AG04450 (cell line): ENCODE data around the gene POU6F2. TPM values are rescaled to one million over a fixed set of nuclear protein-coding genes. Genes with fewer than 3 reads are reported as not detected.

Experiments used
- CTCF ChIA-PET: fragments of 300-600, 350-600 bp; formaldehyde crosslinking; extraction: SDS; loops from one replicate; lab custom pipeline; 2022; ENCODE audit warnings: antibody characterized with exemption, inconsistent platforms; lab: Charles Lee
- POLR2A ChIA-PET: fragments of 350-600 bp; formaldehyde crosslinking; extraction: SDS; loops from one replicate; lab custom pipeline; 2021; ENCODE audit warnings: antibody characterized with exemption, inconsistent platforms; lab: Yijun Ruan, JAX
- DNase-seq: peaks from one replicate; pipeline ENCODE4 v3.0.0-alpha.2; 2011; ENCODE audit warnings: low read depth, low spot score
- H3K27ac ChIP-seq: one replicate; pipeline ENCODE4 v1.5.1; 2012; ENCODE audit warnings: low read depth, low read length, control low read depth
- H3K27me3 ChIP-seq: one replicate; pipeline ENCODE4 v1.6.0; 2012; ENCODE audit warnings: low read length; ENCODE audit not compliant: control insufficient read depth, insufficient read depth
- H3K4me3 ChIP-seq: 2 replicates; pipeline ENCODE4 v1.5.1; 2011; ENCODE audit warnings: mild to moderate bottlenecking, low read depth, low read length, control low read depth
- H3K9me3 ChIP-seq: 2 replicates; pipeline ENCODE4 v1.5.1; 2012; ENCODE audit warnings: low read length; ENCODE audit not compliant: control insufficient read depth, insufficient read depth
- CTCF ChIP-seq: IDR thresholded peaks from 2 replicates; pipeline ENCODE4 v1.5.1; 2011; ENCODE audit warnings: low read depth, low read length, control low read depth, inconsistent platforms
- polyA plus RNA-seq: library from polyadenylated mRNA; depleted of rRNA; stranded (reverse); fragments of >200 nt; gene quantifications from 2 replicates; pipeline ENCODE4 v1.2.3, GENCODE V29; 2011

The POU6F2 gene
- polyA plus RNA-seq, 1 experiment = not detected

DNA sequence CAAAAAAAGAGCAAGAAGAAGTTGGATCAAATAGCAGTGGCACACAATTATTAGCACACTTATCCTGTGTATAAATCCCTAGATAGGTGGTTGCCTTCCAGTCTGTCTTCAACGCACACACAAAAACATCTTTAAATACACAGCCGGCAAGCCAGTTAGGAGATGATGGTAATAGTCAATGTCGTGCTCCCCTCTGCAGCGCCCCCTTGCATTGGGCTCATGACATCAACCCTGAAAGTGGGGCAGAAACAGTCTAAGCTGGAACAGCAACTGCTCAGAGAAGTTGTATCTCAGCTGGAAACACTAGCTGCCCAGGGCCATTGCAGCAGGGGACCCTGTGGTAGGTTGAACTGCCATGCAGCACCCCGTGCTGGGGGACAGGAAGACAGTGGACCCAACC, 409.0 kb downstream of the POU6F2 start:
- Histone ChIP-seq H3K27me3 (no peaks in the 10 kb centered on the region), H3K27ac (no peak overlapping the region), H3K4me3 (no peak overlapping the region), H3K9me3 (no peaks in the 10 kb centered on the region)
- no peak for DNase-seq
- ChIA-PET CTCF (no interaction called here), POLR2A (no interaction called here)
- TF ChIP-seq CTCF = no peak

DNA sequence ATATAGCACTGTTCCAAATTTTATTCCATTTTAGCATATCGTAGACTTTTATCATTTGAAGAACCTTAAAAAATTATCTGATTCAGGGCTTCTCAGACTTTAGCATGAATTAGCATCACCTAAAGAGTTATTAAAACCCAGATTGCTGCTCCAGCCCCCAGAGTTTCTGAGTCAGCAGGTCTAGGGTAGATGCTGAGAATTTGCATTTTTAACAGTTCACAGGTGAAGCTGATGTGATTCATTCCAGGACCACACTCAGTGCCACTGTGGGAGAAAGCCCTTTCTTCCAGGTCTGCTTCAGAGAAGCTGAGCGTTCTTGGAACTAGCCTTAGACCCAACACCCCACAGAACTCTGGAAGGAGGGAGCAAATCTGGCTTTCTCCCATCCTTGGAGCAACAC, 414.4 kb downstream of the POU6F2 start:
- no peaks in the 10 kb centered on the region for H3K9me3 ChIP-seq
- POLR2A ChIA-PET = no interaction called here
- H3K27me3 ChIP-seq = no peaks in the 10 kb centered on the region
- no peak for TF ChIP-seq CTCF
- no peak overlapping the region for H3K27ac ChIP-seq
- H3K4me3 ChIP-seq = no peak overlapping the region
- DNase-seq = no peak
- CTCF ChIA-PET = no interaction called here

DNA sequence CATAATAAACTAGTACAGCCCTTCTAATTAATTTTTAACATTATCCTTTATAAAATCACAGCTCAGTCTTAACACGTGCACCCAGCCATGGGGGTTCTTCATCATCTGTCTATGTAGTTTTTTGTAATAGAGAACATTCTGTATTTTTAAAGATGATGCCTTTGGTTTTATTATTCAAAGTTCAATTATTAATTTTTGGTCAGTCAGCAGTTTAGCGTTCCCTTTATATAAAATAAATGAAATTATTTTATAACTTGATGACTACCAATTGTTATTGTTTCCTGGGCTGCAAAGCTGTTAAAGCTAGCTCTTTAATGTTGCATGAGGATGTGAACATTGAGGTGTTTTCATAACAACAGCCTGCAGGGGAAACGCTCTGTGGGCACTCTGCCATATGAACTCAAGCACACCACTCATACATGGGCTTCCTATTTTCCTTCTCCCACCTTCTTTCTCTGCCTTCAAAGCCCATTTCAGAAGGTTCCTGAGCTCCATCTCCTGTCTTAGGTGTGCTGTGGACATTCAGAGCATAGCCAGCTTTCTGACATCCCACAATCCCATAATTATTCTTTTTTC, 416.5 kb downstream of the POU6F2 start:
- CTCF ChIA-PET = no interaction called here
- Histone ChIP-seq H3K27me3 (no peaks in the 10 kb centered on the region), H3K9me3 (no peaks in the 10 kb centered on the region), H3K4me3 (no peak overlapping the region), H3K27ac (no peak overlapping the region)
- POLR2A ChIA-PET = no interaction called here
- no peak for DNase-seq
- TF ChIP-seq CTCF = no peak

DNA sequence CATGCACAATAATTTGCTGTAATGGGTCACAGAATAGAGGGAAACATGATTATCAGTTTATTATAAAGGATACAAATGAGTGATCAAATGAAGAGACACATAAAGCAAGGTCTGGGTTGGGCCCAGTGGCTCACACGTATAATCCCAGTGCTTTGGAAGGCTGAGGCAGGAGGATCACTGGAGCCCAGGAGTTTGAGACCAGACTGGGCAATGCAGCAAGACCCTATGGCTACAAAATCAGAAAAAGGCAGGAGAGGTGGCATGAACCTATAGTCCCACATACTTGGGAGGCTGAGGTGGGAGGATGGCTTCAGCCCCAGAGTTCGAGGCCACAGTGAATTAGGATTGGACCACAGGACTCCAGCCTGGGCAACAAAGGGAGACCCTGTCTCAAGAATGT, 421.7 kb downstream of the POU6F2 start:
- DNase-seq = no peak
- H3K4me3 ChIP-seq = no peak overlapping the region
- CTCF ChIA-PET = no interaction called here
- TF ChIP-seq CTCF = no peak
- H3K27ac ChIP-seq = no peak overlapping the region
- H3K27me3 ChIP-seq = no peaks in the 10 kb centered on the region
- H3K9me3 ChIP-seq = no peaks in the 10 kb centered on the region
- POLR2A ChIA-PET = no interaction called here

DNA sequence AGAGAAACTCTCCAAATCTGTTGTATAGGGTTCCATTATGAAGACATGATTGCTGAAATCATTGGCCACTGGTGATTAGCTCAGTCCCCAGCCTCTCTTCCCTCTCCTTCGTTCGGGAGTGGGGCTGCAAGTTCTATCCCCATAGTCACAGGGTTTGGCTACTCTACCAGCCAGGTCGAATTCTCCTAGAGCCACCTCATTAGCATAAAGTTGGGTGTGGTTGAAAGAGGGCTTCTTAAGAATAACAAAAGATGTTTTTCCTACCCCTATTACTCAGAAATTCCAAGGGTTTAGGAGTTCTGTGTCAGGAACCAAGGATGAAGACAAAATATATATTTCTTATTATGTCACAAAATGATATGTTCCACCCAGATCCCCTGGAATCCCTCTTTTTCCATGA, 422.3 kb downstream of the POU6F2 start:
- ChIA-PET CTCF (no interaction called here), POLR2A (no interaction called here)
- DNase-seq = no peak
- no peak overlapping the region for H3K27ac ChIP-seq
- no peak for TF ChIP-seq CTCF
- H3K4me3 ChIP-seq = no peak overlapping the region
- no peaks in the 10 kb centered on the region for H3K9me3 ChIP-seq
- no peaks in the 10 kb centered on the region for H3K27me3 ChIP-seq
